GM18502 (cell line): ENCODE measurements around the gene MTRR.

Source experiments
- ATAC-seq: cut with Tn5 transposase; IDR thresholded peaks from one replicate; pipeline ENCODE4 v1.9.1; 2021; ENCODE audit warnings: mild to moderate bottlenecking; ENCODE audit not compliant: unreplicated experiment, poor library complexity

Gene MTRR

GRCh38 chr5:7855611-7856010 is 13.3 kb upstream of the MTRR start:
- ATAC-seq: no peak

- ATAC-seq: no peak
Measured at GRCh38 chr5:7856855-7857254, 12.1 kb upstream of the MTRR start.

GRCh38 chr5:7857361-7857760 is 11.6 kb upstream of the MTRR start:
- no peak for ATAC-seq

- peak; percentile 59 for ATAC-seq
Measured at GRCh38 chr5:7857926-7858632, 10.9 kb upstream of the MTRR start.

- no peak for ATAC-seq
Measured at GRCh38 chr5:7866196-7866595, 2.8 kb upstream of the MTRR start.

- no peak for ATAC-seq
Measured at GRCh38 chr5:7867260-7867659, 1.7 kb upstream of the MTRR start.

- ATAC-seq: no peak
Measured at GRCh38 chr5:7868427-7868772, 548 bp upstream of the MTRR start.

- ATAC-seq: peak; percentile 36
Measured at GRCh38 chr5:7869474-7870136, 657 bp downstream of the MTRR start.

GRCh38 chr5:7871653-7872052 is 2.7 kb downstream of the MTRR start:
- ATAC-seq: peak; percentile 17

GRCh38 chr5:7872517-7873130 is 3.7 kb downstream of the MTRR start:
- ATAC-seq: no peak

GRCh38 chr5:7873216-7873615 is 4.3 kb downstream of the MTRR start:
- ATAC-seq: no peak

- no peak for ATAC-seq
Measured at GRCh38 chr5:7874639-7875038, 5.7 kb downstream of the MTRR start.

GRCh38 chr5:7875151-7875550 is 6.2 kb downstream of the MTRR start:
- ATAC-seq: no peak

- ATAC-seq: peak; percentile 73
Measured at GRCh38 chr5:7876867-7877266, 7.9 kb downstream of the MTRR start.

GRCh38 chr5:7877851-7878250 is 8.9 kb downstream of the MTRR start:
- ATAC-seq: no peak

- ATAC-seq: peak; percentile 96
Measured at GRCh38 chr5:7878381-7878873, 9.5 kb downstream of the MTRR start.

GRCh38 chr5:7881091-7881490 is 12.1 kb downstream of the MTRR start:
- ATAC-seq: no peak

- ATAC-seq: no peak
Measured at GRCh38 chr5:7881816-7882215, 12.9 kb downstream of the MTRR start.

- ATAC-seq: no peak
Measured at GRCh38 chr5:7882926-7883325, 14.0 kb downstream of the MTRR start.

- ATAC-seq: no peak
Measured at GRCh38 chr5:7884491-7885267, 15.7 kb downstream of the MTRR start.
